CD4-positive, alpha-beta T cell (primary cell): ENCODE data around the gene DNAH3. TPM values are rescaled to one million over a fixed set of nuclear protein-coding genes. Genes with fewer than 3 reads are reported as not detected.
"Not testable (repeated sequence)": the region's sequence is repeated elsewhere in the genome, so short reads cannot be mapped to it uniquely, and the experiment has no call there.

ENCODE experiments used
- ATAC-seq: fragments of 200-7000 bp; cut with Tn5 transposase; one replicate; pipeline ENCODE4 v1.10.0; 2022; ENCODE audit warnings: mild to moderate bottlenecking; ENCODE audit not compliant: poor library complexity
- CTCF ChIA-PET: fragments of 350-600 bp; sonication (Branson Sonifier 250); formaldehyde crosslinking; loops from one replicate; lab custom pipeline; 2021; ENCODE audit warnings: antibody characterized with exemption, inconsistent platforms; lab: Charles Lee
- POLR2A ChIA-PET: fragments of 350-600 bp; sonication (Branson Sonifier 250); formaldehyde crosslinking; loops from one replicate; lab custom pipeline; 2021; ENCODE audit warnings: antibody characterized with exemption, inconsistent platforms; lab: Charles Lee
- DNase-seq, 14 experiments: peaks; one replicate each; pipeline ENCODE4 v3.0.0-alpha.2; 2013 to 2020; ENCODE audit warnings: mixed read lengths in 2 of 14
- H3K27ac ChIP-seq, 2 donors: one replicate each; pipeline versions ENCODE4 v1.5.1 to v1.7.0; 2013; ENCODE audit warnings: low read length in 2 of 2, low read depth in 1 of 2, mild to moderate bottlenecking in 1 of 2
- H3K27me3 ChIP-seq, 2 experiments: 1 replicate in 1 of 2; 2 replicates in 1 of 2; pipeline versions ENCODE4 v1.6.1 to v1.7.0; 2013; ENCODE audit warnings: low read length in 2 of 2, control low read depth in 1 of 2, mild to moderate bottlenecking in 1 of 2, moderate library complexity in 1 of 2; ENCODE audit not compliant: insufficient read depth in 2 of 2, control insufficient read depth in 1 of 2
- H3K36me3 ChIP-seq: one replicate; pipeline ENCODE4 v1.6.1; 2013; ENCODE audit warnings: low read length, control low read depth; ENCODE audit not compliant: insufficient read depth
- H3K4me1 ChIP-seq: one replicate; pipeline ENCODE4 v1.6.1; 2013; ENCODE audit warnings: low read length, control low read depth; ENCODE audit not compliant: insufficient read depth
- H3K4me3 ChIP-seq: one replicate; pipeline ENCODE4 v1.5.1; 2013; ENCODE audit warnings: mild to moderate bottlenecking, low read length, moderate library complexity
- H3K9me3 ChIP-seq, 2 experiments: 1 replicate in 1 of 2; 2 replicates in 1 of 2; pipeline versions ENCODE4 v1.6.1 to v1.7.0; 2013; ENCODE audit warnings: low read length in 2 of 2, mild to moderate bottlenecking in 2 of 2, control low read depth in 1 of 2, moderate library complexity in 1 of 2; ENCODE audit not compliant: control insufficient read depth in 1 of 2, insufficient read depth in 1 of 2
- H3K27ac Mint-ChIP-seq: one replicate; pipeline ENCODE4 v1.8.0; 2020; ENCODE audit warnings: mixed read lengths
- H3K27me3 Mint-ChIP-seq: one replicate; pipeline ENCODE4 v1.8.0; 2021; ENCODE audit warnings: mixed read lengths
- H3K36me3 Mint-ChIP-seq: one replicate; pipeline ENCODE4 v1.8.0; 2021; ENCODE audit warnings: low read depth, mixed read lengths
- H3K4me1 Mint-ChIP-seq: one replicate; pipeline ENCODE4 v1.8.0; 2021; ENCODE audit warnings: low read depth, mixed read lengths
- H3K4me3 Mint-ChIP-seq: one replicate; pipeline ENCODE4 v1.8.0; 2020; ENCODE audit warnings: mild to moderate bottlenecking, mixed read lengths
- H3K9me3 Mint-ChIP-seq: one replicate; pipeline ENCODE4 v1.8.0; 2020; ENCODE audit warnings: mixed read lengths
- intact Hi-C, 2 experiments: fragments of 100-400 bp; cut with DNase I in 1 of 2; cut with micrococcal nuclease in 1 of 2; formaldehyde crosslinking; loops; one replicate each; pipeline versions ENCODE4 v1.15.1 to v1.9.0; 2023 to 2025; cut with DNase I, micrococcal nuclease
- total RNA-seq, 174 experiments: library from RNA in 2 of 174; stranded (reverse) in 2 of 174; gene quantifications; one replicate each; pipeline ENCODE4 v1.2.3 and lab custom pipeline; 2021 to 2026
- TF ChIP-seq, protein P1 (sequence below): fragments of 200-600 bp; IDR thresholded peaks from one replicate; pipeline ENCODE4 v1.8.0; 2022; ENCODE audit warnings: antibody characterized with exemption, mild to moderate bottlenecking

Gene DNAH3
- total RNA-seq, 2 experiments from 2014 or later, result not detected

DNA sequence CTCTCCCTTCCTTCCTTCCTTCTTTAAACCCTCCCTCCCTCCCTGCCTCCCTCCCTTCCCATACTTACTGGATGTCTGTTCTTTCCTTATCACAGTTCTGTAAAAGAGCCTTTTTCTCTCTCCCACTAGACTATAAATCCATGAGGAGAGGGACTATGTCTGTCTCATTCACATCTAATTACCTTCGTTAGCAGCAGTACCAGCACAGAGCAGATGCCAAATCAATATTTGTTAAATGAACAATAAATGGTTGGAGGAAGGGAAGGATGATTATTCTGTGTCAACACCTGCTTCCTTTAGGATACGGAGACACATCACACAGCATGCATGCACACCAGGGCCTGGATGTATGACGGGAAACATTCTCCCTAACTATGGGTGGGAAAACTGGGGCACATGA is 94.2 kb downstream of the DNAH3 start:
- Mint-ChIP-seq H3K9me3 (no peaks in the 10 kb centered on the region), H3K36me3 (no peaks in the 10 kb centered on the region), H3K4me1 (no peaks in the 10 kb centered on the region), H3K27me3 (peaks cover 31% of the 10 kb centered on the region), H3K27ac (no peak overlapping the region), H3K4me3 (no peak overlapping the region)
- Histone ChIP-seq H3K36me3 (no peaks in the 10 kb centered on the region), H3K4me1 (no peaks in the 10 kb centered on the region), H3K27ac (no peak overlapping the region), H3K9me3 (no peaks in the 10 kb centered on the region), H3K4me3 (no peak overlapping the region), H3K27me3 (peaks cover 4 to 5% of the 10 kb centered on the region in 2 experiments)
- POLR2A ChIA-PET, result no interaction called here
- no peak for DNase-seq
- no peak for ATAC-seq
- TF ChIP-seq, protein P1, sequence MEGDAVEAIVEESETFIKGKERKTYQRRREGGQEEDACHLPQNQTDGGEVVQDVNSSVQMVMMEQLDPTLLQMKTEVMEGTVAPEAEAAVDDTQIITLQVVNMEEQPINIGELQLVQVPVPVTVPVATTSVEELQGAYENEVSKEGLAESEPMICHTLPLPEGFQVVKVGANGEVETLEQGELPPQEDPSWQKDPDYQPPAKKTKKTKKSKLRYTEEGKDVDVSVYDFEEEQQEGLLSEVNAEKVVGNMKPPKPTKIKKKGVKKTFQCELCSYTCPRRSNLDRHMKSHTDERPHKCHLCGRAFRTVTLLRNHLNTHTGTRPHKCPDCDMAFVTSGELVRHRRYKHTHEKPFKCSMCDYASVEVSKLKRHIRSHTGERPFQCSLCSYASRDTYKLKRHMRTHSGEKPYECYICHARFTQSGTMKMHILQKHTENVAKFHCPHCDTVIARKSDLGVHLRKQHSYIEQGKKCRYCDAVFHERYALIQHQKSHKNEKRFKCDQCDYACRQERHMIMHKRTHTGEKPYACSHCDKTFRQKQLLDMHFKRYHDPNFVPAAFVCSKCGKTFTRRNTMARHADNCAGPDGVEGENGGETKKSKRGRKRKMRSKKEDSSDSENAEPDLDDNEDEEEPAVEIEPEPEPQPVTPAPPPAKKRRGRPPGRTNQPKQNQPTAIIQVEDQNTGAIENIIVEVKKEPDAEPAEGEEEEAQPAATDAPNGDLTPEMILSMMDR, result no peak
- intact Hi-C loops, result no loop called here
- CTCF ChIA-PET, result no interaction called here

DNA sequence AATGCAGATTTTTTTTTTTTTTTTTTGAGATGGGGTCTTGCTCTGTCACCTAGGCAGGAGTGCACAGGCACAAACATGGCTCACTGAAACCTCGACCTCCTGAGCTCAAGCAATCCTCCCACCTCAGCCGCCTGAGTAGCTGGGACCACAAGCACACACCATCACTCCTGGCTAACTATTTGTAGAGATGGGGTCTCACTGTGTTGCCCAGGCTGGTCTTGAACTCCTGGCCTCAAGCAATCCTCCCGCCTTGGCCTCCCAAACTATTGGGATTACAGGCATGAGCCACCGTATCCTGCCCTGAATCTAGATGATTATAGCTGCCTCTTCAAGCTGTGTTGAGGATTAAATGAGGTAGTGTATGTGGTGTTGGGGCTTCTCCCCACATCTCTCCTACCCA is 94.9 kb downstream of the DNAH3 start:
- ATAC-seq, CTCF ChIA-PET, H3K27ac ChIP-seq, H3K36me3 Mint-ChIP-seq, H3K4me3 Mint-ChIP-seq, intact Hi-C loops, POLR2A ChIA-PET, DNase-seq, H3K4me1 Mint-ChIP-seq, H3K4me1 ChIP-seq, H3K9me3 ChIP-seq, H3K27me3 ChIP-seq, H3K27ac Mint-ChIP-seq, H3K36me3 ChIP-seq, H3K9me3 Mint-ChIP-seq, H3K4me3 ChIP-seq: not testable (repeated sequence)
- peaks cover 37% of the 10 kb centered on the region for H3K27me3 Mint-ChIP-seq

DNA sequence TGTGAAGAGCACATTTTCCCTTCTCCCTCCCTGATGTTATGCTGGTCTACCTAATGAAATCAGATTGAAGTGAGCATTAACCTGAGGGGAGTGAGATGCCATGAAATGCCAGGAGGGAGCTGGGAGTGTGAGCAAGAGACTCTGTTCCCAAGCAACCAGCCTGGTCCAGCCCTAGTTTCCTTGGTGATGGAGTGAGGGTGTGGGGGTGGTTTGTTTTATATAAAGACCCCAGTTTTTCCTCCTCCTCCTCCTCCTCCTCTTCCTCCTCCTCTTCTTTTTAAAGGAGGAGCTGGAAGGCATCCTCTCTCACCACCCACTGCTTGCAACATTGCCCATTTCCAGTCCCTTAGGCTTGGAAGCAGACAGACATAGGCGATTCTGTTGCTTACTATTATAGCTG is 97.1 kb downstream of the DNAH3 start:
- H3K9me3 ChIP-seq, result no peaks in the 10 kb centered on the region
- POLR2A ChIA-PET, result no interaction called here
- Mint-ChIP-seq H3K9me3 (no peaks in the 10 kb centered on the region), H3K4me1 (no peaks in the 10 kb centered on the region), H3K36me3 (no peaks in the 10 kb centered on the region), H3K27ac (no peak overlapping the region), H3K27me3 (peaks cover 48% of the 10 kb centered on the region), H3K4me3 (no peak overlapping the region)
- H3K27ac ChIP-seq, result no peak overlapping the region
- no peaks in the 10 kb centered on the region for H3K36me3 ChIP-seq
- ATAC-seq (no peak), DNase-seq (no peak)
- peaks cover 5 to 8% of the 10 kb centered on the region in 2 experiments for H3K27me3 ChIP-seq
- H3K4me3 ChIP-seq, result no peak overlapping the region
- intact Hi-C loops, result no loop called here
- TF ChIP-seq, protein P1, result no peak
- H3K4me1 ChIP-seq, result no peaks in the 10 kb centered on the region
- CTCF ChIA-PET, result no interaction called here

DNA sequence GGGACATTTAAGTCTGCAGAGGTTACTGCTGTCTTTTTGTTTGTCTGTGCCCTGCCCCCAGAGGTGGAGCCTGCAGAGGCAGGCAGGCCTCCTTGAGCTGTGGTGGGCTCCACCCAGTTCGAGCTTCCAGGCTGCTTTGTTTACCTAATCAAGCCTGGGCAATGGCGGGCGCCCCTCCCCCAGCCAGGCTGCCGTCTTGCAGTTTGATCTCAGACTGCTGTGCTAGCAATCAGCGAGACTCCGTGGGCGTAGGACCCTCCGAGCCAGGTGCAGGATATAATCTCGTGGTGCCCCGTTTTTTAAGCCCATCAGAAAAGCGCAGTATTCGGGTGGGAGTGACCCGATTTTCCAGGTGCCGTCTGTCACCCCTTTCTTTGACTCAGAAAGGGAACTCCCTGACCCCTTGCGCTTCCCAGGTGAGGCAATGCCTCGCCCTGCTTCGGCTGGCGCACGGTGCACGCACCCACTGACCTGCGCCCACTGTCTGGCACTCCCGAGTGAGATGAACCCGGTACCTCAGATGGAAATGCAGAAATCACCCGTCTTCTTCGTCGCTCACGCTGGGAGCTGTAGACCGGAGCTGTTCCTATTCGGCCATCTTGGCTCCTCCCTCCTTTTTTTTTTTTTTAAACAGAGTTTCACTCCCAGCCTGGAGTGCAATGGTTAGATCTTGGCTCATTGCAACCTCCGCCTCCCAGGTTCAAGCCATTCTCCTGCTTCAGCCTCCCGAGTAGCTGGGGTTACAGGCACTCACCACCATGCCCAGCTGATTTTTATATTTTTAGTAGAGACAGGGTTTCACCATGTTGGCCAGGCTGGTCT is 102.3 kb downstream of the DNAH3 start:
- POLR2A ChIA-PET, H3K36me3 ChIP-seq, H3K27ac Mint-ChIP-seq, H3K4me3 Mint-ChIP-seq, H3K27me3 ChIP-seq, H3K9me3 Mint-ChIP-seq, H3K4me1 ChIP-seq, H3K4me1 Mint-ChIP-seq, H3K27ac ChIP-seq, intact Hi-C loops, H3K9me3 ChIP-seq, H3K4me3 ChIP-seq, H3K36me3 Mint-ChIP-seq, ATAC-seq, CTCF ChIA-PET, DNase-seq: not testable (repeated sequence)
- peaks cover 36% of the 10 kb centered on the region for H3K27me3 Mint-ChIP-seq
